Effector CD8-positive, alpha-beta T cell (primary cell): ENCODE results near the gene TUBB4A.
"Not testable (repeated sequence)": the region's sequence is repeated elsewhere in the genome, so short reads cannot be mapped to it uniquely, and the experiment has no call there.

Experiments used
- DNase-seq: peaks from one replicate; lab custom pipeline; 2025; lab: John Stamatoyannopoulos, UW

The TUBB4A gene

DNA sequence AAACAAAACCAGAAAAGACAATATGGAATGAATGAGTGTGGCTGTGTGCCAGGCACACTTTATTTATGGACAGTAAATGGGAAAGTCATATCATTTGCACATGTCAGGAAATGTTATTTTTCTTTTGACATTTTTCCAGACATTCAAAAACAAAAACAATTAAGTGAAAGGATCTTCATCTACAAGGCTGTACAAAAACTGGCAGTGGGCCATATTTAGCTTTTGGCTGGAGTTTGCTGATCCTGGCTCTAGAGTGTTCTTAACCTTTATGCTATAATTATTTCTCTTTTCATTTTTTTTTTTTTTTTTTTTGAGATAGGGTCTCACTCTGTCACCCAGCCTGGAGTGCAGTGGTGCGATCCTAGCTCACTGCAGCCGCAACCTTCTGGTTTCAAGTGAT lies 22.2 kb upstream of the TUBB4A start:
- no peak for DNase-seq

DNA sequence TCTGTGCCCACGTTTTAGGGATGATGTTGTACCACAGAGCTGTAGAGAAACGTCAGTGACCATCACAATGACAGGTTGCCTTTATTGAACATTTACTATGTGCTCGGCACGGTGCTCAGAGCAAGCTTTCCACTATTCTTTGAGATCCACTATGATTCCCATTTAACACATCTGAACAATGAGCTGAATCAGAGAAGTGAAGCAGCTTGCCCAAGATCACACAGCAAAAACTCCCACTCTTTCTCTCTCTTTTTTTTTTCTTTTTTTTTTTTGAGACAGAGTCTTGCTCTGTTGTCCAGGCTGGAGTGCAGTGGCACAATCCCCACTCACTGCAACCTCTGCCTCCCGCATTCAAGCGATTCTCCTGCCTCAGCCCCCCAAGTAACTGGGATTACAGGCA lies 20.6 kb upstream of the TUBB4A start:
- DNase-seq = no peak

DNA sequence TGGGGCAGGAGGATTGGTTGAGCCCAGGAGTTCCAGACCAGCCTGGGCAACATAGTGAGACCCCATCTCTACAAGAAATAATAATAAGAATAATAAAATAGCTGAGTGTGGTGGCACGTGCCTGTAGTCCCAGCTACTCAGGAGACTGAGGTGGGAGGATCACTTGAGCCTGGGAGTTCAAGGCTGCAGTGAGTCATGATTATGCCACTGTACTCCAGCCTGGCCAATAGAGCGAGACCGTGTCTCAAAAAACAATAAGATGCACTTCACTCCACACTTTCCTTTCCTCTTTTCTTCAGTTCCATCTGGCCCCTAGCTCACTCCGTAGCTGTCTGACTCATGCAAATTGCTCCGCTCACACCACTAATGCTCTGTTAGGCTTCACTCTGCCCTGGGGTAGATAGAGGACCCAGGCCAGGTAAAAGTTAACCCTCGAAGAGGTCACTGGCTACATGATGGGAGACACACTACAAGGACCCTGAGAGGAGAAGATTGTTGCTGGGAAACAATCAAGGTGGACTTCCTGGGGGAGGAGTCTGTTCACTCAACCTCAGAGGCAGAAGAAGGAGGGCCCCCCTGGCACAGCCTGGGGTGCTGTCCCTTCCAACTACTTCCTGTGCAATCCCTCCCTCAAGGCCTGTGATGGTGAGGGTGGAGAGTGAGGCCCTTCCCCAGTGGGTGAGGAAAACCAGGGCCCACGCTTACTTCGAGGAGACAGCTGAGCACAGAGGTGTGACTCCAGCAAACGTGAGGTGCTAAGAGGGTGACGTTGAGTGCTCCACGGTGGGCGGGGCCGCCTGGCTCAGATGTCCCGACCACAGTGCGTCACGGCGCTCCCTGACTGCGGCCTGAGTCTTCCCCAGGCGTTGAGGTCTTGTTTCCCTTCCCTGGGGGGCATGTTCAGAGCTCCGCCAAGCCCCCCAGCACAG lies 19.9 kb upstream of the TUBB4A start:
- DNase-seq = peak; percentile 12

DNA sequence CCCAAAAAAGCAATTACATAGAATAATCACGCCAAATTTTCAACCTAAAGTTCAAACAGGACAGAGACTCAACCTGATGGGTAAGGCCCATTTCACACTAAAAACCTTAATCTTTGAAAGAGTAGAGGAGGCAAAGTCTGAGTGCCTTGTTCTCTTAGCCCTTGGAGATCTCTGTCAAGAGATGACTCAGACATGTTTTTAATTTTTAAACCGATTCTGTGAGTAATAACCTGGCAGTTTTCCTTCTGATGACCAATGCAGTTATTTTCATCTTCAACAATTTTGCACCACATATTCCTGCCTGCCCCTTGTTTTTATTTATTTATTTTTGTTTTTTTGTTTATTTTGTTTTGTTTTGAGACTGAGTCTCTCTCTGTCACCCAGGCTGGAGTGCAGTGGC lies 17.2 kb upstream of the TUBB4A start:
- no peak for DNase-seq

DNA sequence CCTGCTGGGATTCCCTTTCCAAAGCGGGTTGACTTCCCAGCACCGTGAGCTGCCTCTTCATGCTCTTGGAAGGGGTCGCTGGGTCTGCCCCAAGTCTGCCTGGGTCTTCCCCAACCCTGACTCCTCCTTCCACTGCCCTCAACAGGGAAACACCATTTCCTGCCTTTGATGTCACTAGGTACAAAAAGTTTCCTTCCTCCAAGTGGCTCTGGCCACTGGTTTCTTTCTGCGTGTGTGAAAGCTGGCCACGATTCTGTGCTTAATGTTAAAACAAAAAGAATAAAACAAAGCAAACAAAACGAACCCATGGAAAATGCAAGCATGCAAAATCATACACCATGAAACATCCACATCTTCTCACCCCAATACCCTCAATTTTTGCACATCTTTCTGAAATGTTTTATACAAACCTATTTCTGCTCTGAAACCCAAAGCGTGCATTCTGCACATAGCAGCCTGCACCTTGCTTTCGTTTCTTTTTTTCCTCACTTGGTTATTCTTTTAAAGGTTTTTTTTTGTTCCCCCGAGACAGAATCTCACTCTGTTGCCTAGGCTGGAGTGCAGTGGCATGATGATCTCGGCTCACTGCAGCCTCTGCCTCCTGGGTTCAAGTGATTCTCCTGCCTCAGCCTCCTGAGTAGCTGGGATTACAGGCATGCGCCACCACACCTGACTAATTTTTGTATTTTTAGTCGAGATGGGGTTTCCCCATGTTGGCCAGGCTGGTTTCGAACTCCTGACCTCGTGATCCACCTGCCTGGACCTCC lies 16.2 kb upstream of the TUBB4A start:
- DNase-seq = no peak

DNA sequence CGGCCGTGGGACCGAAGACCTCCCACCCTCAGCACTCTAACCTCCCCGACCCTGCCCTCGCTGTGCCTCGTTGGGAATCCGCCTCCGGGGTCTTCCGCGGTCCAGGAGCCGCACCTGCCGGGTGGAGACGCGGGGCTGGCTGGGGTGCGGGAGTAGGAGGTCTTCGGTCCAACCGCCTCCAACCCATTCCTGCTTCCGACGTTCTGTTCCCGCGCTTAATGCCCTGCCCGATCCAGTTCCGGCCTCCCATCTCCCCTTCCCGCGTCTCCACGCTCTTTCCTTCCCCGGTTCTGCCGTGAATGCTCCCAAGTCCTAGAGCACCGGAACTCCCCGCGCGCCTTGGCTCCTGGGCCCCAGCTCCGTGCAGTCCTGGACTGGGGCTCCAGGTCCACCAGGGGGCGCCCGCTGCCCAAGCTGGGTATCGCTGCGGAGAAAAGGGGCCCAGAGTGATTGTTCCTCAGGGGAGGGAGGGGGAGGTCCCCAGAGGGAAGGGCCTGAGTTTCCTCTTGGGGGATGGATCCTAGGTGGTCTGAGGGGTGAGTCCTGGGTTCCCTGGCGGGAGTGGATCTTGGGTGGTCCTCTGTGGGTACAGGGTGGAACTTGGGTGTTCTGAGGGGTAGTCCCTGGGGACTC lies 14.7 kb upstream of the TUBB4A start:
- DNase-seq = peak; percentile 89

DNA sequence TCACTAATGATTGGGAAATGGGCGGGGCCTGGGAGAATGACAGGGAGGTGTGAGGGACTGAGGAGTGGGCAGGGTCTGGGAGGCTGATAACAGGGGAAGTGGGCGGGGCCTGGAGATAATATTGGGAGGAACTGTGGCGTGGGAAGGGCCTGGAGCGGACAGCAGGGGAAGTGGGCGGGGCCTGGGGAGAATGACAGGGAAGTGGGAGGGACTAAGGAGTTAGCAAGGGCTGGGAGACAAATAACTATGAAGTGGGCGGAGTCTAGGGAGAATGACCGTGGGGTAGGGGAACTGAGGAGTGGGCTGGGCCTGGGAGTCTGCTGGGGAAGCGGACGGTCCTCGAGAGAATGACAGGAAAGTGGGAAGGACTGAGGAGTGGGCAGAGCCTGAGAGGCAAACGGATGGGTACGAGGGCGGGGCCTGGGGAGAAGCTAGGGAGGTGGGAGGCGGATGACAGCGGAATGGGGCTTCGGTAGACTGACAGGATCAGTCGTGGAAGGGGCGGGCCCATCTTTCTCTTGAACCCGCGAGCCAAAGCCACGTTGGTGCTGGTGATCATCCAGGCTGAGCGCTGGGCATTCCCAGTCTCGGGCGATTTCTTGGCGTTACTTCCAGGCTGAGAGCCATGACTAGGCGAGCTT lies 14.0 kb upstream of the TUBB4A start:
- DNase-seq = peak; percentile 48

DNA sequence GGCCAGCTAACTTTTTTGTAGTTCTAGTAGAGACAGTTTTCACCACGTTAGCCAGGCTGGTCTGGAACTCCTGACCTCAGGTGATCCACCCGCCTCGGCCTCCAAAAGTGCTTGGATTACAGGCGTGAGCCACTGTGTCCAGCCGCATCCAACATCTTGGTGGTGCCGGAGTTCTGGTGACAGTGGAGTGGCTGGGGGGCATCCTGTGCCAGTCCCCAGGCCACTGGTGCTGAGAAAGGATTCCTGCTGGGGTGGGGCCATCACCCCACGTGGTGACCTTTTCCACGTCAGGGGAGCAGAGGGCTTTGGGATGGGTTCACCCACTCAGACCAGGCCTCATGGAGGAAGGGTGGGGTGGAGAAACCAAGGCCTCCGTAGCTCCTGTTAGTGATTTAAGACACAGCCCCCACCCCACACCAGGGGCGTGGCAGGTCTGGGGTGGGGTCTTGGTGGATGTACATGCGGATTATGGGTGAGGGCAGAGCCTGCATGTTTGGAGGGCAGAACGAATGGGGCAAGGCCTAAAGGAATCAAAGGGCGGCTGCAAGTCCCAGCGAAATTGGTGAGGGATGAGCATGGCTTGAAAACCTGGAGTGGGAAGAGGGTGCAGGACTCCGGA lies 12.9 kb upstream of the TUBB4A start:
- DNase-seq = no peak

DNA sequence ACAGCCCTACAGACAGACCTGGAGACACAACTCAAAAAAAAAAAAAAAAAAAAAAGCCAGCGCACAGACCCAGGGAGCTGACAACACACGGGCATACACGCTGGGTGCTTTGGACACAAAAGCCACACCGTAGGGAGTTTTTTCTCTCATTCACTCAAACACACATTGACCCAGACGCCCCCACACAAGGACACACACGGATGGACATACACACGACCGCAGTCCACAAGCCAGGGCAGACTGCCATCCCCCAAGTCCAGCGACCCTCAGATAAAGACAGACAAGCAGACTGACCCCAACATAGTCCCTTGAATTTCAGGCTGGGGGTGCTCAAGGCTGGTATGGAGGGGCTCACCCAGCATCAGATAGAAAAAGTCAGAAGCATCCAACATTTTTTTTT lies 12.0 kb upstream of the TUBB4A start:
- no peak for DNase-seq

DNA sequence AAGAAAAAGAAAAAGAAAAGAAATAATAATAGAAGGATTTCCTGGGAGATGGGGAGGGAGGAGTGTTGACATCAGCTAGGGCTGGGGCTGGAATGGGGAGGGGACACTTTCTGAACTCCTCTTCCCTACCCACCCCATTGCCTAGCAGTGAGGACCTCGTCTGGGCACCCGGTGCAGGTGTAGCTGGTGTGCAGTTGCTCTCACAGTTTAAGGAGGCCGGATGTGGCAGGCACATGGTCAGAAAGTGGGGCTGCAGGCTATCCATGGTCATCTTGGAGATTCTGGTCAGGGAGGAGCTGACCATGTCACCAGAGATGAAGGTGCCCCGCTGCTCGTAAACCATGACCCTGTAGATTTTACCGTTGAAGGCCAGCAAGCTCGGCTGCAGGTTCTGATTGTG lies 8.5 kb upstream of the TUBB4A start:
- no peak for DNase-seq

DNA sequence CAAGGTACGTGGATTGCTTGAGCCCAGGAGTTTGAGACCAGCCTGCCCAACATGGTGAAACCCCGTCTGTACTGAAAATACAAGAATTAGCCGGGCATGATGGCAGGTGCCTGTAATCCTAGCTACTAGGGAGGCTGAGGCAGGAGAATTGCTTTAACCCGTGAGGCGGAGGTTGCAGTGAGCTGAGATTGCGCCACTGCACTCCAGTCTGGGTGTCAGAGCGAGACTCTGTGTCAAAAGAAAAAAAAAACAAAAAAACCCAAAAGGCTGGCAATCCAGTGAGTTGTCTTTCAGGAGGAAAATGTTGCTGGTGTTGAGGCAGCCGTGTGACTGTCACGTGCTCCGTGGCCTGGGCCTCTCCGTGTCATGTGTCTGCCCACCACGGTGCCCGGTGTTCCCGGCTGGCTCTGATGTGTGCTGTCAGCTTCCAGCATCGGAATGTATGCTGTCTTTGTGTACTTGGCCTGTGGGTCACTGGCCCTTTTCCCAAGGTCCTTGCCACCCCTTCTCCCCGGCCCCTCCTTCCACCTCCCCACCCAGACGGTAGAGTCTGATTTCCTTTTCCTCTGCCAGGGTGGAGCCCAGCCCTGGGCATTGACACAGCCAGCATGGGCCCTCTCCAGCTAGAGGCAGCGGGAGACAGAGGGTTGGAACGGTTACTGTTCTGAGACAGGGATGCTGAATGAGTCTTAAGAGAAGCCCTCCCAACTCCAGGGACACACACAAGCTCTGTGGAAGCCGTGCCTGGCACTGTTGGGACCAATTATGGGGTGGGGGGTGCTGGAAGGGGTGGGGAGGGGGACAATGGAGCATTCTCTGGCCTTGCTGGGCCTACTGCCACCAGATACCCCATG lies 7.2 kb upstream of the TUBB4A start:
- DNase-seq = no peak

DNA sequence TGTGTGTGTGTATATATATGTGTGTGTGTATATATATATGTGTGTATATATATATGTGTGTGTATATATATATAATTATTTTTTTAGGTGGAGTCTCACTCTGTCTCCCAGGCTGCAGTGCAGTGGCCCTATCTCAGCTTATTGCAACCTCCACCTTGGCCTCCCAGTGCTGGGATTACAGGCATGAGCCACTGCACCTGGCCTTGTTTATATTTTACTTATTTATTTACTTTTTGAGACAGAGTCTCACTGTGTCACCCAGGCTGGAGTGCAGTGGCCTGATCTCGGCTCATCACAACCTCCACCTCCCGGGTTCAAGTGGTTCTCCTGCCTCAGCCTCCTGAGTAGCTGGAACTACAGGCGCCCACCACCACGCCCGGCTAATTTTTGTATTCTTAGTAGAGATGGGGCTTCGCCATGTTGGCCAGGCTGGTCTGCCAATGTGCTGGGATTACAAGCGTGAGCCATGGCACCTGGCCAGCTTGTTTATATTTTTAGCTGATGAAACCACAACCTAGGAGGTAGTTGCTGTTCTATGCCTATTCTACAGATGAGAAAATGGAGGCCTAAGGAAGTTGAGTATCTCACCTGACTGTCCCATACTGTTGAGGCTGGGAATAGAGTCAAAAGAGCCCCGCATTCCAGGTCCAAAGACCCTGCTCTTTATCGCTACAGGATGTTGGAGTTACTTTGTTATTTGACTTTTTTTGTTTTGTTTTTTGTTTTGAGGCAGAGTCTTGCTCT lies 6.1 kb upstream of the TUBB4A start:
- not testable (repeated sequence) for DNase-seq

DNA sequence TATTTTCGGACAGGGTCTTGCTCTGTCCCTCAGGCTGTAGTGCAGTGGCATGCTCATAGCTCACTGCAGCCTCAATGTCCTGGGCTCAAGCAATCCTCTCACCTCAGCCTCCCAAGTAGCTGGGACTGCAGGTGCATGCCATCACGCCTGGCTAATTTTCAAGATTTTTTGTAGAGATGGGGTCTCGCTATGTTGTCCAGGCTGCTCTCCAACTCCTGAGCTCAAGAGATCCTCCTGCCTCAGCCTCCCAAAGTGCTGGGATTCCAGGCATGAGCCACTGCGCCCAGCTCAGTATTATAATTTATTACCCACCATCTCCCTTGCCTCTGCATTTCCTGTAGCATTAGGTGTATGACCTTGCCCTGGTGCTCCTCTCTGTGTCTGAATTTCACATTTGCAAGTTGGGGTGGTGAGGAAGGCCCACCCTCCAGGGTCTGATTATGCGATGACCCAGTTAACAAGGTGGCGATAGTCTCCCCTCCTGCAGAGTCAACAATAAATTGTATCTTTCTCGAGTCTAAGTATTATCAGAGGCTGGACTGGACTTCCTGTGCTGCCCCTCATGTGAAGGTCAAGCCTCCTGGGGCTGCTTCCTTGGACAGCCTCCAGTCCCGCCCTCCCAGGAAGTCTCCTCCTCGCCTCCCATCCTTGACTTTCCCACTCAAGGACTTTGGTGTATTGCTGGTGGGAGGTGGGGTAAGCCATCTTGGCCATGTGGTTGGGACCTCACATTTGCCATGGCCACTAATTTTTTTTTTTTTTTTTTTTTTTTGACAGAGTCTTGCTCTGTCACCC lies 1.5 kb upstream of the TUBB4A start:
- no peak for DNase-seq

DNA sequence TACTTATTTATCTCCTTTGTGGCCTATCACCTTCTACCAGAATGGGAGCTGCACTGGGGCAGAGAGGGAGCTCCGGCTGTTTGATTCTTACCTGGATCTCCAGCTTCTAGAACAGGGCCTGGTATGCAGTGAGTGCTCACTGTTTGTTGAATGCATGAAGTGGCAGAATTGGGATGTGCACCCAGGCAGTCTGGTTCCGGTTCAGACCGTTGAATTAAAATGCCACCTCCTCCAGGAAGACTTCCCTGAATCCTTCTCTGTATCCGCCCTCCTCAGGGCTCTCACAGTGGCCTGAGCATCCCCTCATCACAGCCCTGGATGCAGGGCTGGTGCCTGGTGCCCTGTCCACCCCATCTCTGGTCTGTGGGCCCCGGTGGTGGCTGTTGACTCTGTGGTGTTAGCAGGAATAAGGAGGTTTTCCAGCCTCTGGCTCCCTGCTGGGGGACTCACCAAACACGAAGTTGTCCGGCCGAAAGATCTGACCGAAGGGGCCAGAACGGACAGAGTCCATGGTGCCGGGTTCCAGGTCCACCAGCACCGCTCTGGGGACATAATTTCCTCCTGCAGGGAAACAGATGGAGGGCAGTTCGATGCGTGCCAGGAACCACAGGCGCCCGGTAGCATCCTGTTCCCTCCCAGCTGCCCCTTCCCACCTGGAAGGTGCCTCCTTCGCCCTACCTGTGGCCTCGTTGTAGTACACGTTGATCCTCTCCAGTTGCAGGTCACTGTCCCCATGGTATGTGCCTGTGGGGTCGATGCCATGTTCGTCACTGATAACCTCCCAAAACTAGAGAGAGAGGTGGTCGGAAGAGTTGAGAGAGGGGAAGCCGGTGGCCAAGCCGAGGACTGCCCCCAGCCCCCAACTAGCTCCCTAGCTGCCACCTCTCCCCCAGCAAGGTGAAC lies 1.0 kb downstream of the TUBB4A start:
- no peak for DNase-seq

DNA sequence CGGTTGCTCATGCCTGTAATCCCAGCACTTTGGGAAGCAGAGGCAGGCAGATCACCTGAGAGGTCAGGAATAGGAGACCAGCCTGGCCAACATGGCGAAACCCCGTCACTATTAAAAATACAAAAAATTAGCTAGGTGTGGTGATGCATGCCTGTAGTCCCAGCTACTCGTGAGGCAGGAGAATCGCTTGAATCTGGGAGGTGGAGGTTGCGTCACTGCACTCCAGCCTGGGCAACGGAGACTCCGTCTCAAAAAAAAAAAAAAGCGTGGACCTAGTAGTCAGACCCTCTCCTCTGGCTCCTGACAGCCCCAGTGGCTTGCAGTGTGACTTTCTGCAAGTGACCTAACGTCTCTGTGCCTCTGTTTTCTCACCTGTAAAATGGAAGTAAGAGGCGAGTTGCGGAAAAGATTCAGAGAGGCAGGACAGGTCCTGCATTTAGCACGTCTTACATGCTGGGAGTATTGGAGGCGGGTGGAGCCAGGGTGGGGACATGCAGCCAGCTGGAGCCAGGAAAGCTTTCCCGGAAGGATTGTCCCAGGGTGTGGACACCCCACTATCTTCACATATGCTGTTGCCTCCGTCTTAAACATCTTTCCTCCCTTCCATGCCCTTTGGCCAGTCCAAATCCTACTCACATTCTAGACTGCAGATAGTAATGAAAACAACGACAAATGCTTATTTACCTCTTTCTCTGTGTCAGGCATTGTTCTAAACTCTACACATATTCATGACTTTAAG lies 2.9 kb downstream of the TUBB4A start:
- DNase-seq = no peak

DNA sequence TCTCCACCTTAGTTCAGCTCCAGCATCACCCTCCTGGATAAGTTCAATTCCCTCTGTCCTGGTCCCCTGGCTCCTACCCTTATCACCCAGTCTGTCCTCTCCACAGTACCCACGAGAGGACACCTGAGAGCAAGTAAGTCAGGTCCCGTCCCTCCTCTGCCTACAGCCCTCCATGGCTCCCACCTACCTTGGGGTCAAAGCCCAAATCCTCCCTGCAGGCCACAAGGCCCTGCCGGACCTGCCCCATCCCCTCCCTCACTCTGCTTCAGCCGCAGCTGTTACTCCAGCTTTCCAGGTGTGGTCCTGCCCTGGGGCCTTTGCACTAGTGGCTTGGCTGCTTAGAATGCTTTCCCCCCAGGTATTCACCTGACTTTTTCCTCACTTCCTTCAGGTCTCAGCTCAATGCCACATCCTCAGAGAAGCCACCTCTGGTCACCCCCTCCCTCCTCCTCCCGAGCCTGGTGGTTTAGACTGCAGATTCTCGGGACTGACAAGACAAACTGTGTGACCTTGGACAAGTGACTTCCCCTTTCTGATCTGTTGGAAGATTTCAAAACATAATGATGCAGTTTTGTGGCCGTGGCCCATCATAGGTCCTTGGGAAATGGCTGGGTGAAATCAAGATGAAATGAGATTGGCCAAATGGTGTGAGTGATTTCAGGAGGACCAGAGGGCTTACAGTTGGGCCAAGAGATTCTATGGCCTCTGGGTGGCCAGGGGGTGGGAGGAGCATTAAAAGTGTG lies 3.6 kb downstream of the TUBB4A start:
- no peak for DNase-seq

DNA sequence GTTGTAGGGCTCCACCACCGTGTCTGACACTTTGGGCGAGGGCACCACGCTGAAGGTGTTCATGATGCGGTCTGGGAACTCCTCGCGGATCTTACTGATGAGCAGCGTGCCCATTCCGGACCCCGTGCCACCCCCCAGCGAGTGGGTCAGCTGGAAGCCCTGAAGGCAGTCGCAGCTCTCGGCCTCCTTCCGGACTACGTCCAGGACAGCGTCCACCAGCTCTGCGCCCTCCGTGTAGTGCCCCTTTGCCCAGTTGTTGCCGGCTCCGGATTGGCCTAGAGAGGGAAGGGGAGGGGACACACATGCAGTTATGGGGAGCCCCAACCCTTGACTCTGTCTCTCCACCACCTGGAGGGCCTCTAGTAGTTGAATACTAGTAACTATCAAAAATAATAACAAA lies 6.2 kb downstream of the TUBB4A start:
- DNase-seq = no peak
